GM10847 (cell line): ENCODE results near the gene CCL4.

Experiments used
- POLR2A ChIP-seq: IDR thresholded peaks from 2 replicates; pipeline ENCODE4 v1.6.1; 2011; ENCODE audit not compliant: insufficient read length; ENCODE audit errors: extremely low read depth

Gene CCL4

DNA sequence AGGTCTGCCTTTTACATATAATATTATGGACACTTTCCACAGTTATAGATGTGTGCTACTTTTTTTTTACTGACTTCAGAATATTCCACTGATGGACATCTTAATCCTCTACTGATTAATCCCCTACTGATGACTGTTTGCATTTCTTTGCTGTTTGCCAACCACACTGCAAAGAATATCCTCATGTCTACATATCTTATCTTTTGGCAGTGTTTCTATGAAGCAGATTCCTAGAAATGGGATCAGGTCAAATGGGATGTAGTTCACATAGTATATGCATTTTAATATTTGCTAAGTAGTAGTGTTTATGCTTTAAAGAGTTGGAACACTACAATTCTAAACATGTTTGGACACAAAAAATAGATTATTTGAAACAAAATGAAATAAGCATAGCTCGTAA, 16.8 kb upstream of the CCL4 start:
- no peak for TF ChIP-seq POLR2A

DNA sequence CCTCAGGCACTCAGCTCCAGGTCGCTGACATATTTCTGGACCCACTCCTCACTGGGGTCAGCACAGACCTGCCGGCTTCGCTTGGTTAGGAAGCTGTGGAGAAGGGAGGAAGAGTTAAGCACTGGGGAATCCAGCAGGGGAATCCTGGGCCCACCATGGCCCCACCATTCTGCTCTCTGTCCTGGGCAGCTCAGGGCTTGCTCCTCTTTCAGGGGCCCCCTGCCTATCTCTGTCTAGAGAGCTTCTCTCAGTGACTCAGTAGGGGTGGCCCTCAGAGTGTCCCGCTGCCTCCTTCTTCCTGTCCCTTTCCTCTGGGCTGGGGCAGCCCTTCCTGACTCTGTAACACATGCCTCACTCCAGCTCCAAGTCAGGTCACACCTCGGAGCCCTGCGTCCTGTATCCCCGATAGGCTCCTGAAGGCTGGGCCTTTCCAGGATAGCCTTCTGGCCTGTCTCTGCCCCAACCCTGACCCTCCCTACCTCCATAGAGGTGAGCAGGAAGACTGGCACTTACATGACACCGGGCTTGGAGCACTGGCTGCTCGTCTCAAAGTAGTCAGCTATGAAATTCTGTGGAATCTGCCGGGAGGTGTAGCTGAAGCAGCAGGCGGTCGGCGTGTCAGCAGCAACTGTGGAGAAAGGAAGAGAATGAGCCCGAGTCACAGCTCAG, 14.8 kb upstream of the CCL4 start:
- TF ChIP-seq POLR2A = peak; percentile 67

DNA sequence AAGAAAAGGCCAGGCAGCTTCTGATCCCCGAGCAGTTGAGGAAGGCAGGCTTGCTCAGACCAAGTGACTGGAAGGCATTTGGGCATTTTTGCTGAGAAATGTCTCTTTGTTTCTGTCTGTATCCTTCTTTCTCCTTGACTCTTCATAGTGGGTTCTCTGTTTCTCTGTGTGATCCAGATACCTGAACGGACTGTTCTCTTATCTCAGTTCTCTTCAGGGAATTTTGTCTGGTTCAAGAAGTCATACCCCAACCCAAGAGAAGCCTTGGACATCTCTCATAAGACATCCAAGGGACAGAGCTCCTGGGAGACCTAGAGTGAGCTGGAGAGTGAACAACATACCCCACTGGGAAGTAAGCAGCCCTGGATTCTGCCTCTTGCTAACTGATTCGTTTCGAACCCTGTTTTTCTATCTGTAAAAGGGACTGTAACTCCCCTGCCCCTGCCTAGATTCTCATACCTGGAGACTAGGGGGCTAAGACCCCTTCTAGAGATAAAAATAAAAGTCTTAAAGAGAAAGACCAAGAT, 14.2 kb upstream of the CCL4 start:
- TF ChIP-seq POLR2A = no peak

- TF ChIP-seq POLR2A = peak; percentile 93
Observed at GRCh38 chr17:36089888-36090836, 13.5 kb upstream of the CCL4 start, which contains the start of gene CCL3. Gene CCL3, minus strand, starts transcription at chr17:36090143. Its CDS starts 85 bp downstream, at chr17:36090058.

- TF ChIP-seq POLR2A = no peak
Observed at GRCh38 chr17:36092230-36092629, 11.4 kb upstream of the CCL4 start.

- no peak for TF ChIP-seq POLR2A
Observed at GRCh38 chr17:36094232-36094631, 9.4 kb upstream of the CCL4 start.

GRCh38 chr17:36094746-36095145, 8.9 kb upstream of the CCL4 start:
- no peak for TF ChIP-seq POLR2A

DNA sequence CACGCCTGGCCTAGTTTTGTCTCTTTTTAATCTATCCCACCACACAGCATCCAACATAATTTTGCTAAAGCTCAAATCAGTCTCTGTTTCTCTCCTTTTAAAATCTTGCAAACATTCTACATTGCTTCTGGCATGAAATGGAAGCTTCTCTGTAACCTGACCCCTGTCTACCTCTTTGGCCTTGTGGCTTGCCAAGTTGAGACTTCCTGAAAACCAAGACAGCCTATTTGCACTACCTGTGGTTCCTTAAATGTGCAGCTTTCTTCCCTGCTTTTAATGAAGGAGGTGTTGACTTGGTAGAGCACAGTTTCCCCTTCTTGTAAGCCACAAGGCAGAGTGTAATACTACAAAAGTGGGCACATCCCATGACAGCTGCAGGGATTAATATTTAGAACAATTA, 7.6 kb upstream of the CCL4 start:
- no peak for TF ChIP-seq POLR2A

- no peak for TF ChIP-seq POLR2A
Observed at GRCh38 chr17:36104701-36105181, 1.1 kb downstream of the CCL4 start.

- TF ChIP-seq POLR2A = no peak
Observed at GRCh38 chr17:36105781-36106492, 2.3 kb downstream of the CCL4 start.

DNA sequence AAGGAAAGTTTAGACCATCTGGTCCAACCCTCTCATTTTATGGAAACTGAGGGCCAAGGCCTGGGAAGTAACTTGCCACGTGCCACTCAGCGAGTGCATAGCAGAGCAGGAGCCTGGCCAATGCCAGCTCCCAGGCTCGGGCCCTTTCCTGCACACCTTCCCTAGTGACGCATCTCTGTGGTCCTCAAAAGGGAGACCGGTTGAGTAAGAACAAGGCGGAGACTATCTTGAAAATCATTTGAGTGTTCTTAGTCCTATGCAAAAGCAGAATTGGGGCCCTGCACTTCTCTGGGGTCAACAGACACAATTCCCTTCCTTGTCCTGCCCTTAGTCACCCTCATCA, 2.8 kb downstream of the CCL4 start:
- TF ChIP-seq POLR2A = no peak

DNA sequence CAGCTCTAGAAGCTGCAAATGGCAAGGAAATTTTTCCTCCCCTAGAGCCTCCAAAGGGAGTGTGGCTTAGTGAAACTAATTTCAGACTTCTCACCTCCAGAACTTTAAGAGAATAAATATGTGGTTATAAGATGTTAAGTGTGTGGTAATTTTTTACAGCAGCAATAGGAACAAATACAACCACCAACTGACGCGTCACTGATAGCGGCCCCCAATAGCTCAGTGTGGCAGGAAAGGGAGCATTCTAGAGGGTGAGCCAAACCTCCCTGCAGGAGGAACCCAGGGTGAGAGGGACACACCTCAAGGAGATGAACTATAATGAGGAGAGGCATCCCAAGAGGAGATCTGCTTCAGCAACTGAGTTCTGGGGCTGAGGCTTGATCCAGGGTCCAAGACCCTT, 4.0 kb downstream of the CCL4 start:
- no peak for TF ChIP-seq POLR2A

GRCh38 chr17:36111068-36111490, 7.5 kb downstream of the CCL4 start:
- TF ChIP-seq POLR2A = no peak

DNA sequence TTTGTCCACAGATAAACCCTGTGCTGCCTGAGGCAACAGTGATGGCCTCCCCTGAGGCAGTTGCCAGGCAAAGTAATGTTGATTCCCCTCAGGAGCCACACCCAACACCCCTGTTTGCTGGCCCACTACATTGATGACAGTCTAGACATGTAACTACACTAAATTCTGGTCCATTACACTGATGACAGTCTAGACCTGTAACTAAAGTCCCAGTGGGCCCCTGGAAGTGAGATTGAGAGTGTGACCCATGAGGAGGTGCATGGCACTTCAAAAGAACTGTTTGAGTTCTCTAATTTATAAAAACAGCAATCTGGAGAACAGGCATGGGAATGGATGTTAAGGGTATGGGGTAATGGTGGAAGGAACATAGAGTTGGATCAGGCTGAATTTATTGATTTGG, 8.9 kb downstream of the CCL4 start:
- no peak for TF ChIP-seq POLR2A

- no peak for TF ChIP-seq POLR2A
Observed at GRCh38 chr17:36117505-36118382, 14.1 kb downstream of the CCL4 start.
